B cell (primary cell): ENCODE results near the gene UNC79. TPM values are rescaled to one million over a fixed set of nuclear protein-coding genes. Genes with fewer than 3 reads are reported as not detected.
"Not testable (repeated sequence)": the region's sequence is repeated elsewhere in the genome, so short reads cannot be mapped to it uniquely, and the experiment has no call there.

Source experiments
- ATAC-seq: fragments of 200-7000 bp; cut with Tn5 transposase; one replicate; pipeline ENCODE4 v1.10.0; 2021; ENCODE audit warnings: low read depth, mild to moderate bottlenecking, moderate number of reproducible peaks, moderate library complexity
- CTCF ChIA-PET: fragments of 350-600 bp; sonication (Branson Sonifier 250); formaldehyde crosslinking; loops from one replicate; lab custom pipeline; 2021; ENCODE audit warnings: antibody characterized with exemption, inconsistent platforms; lab: Charles Lee
- POLR2A ChIA-PET: fragments of 350-600 bp; sonication (Branson Sonifier 250); formaldehyde crosslinking; loops from one replicate; lab custom pipeline; 2021; ENCODE audit warnings: antibody characterized with exemption; lab: Charles Lee
- DNase-seq: peaks from one replicate; pipeline ENCODE4 v3.0.0; 2013
- H2AFZ ChIP-seq: 2 replicates; pipeline ENCODE4 v1.6.1; 2012; ENCODE audit warnings: mild to moderate bottlenecking, low read depth, low read length; ENCODE audit not compliant: insufficient read depth, poor library complexity, severe bottlenecking
- H3K27ac ChIP-seq, 2 donors: 1 replicate in 1 of 2; 2 replicates in 1 of 2; pipeline ENCODE4 v1.5.1; 2012 to 2013; ENCODE audit warnings: low read length in 2 of 2, mild to moderate bottlenecking in 2 of 2, moderate library complexity in 1 of 2
- H3K27me3 ChIP-seq, 4 experiments: fragments of 200-600 bp in 1 of 4; sonication (generic) in 1 of 4; replicated peaks in 1 of 4; 1 replicate in 2 of 4; 2 replicates in 2 of 4; pipeline versions ENCODE4 v1.6.1 to v1.7.0; 2013 to 2016; ENCODE audit warnings: low read length in 3 of 4, mild to moderate bottlenecking in 2 of 4, mixed read lengths in 1 of 4, moderate library complexity in 1 of 4; ENCODE audit not compliant: insufficient read depth in 4 of 4, control insufficient read depth in 3 of 4; ENCODE audit errors: control extremely low read depth in 1 of 4
- H3K36me3 ChIP-seq, 2 experiments: replicated peaks in 1 of 2; 1 replicate in 1 of 2; 2 replicates in 1 of 2; pipeline versions ENCODE4 v1.6.1 to v1.7.1; 2013; ENCODE audit warnings: low read length in 1 of 2; ENCODE audit not compliant: insufficient read depth in 2 of 2, control insufficient read depth in 1 of 2; ENCODE audit errors: control extremely low read depth in 1 of 2, extremely low read depth in 1 of 2
- H3K4me1 ChIP-seq, 2 donors: fragments of 200-600 bp in 1 of 2; sonication (generic) in 1 of 2; 1 replicate in 1 of 2; 2 replicates in 1 of 2; pipeline versions ENCODE4 v1.5.1 to v1.6.1; 2013 to 2017; ENCODE audit warnings: low read length in 2 of 2; ENCODE audit not compliant: control insufficient read depth in 2 of 2, insufficient read depth in 2 of 2
- H3K4me2 ChIP-seq: replicated peaks from 2 replicates; pipeline ENCODE3; 2012; ENCODE audit warnings: mild to moderate bottlenecking, low read depth, low read length; ENCODE audit not compliant: poor library complexity, severe bottlenecking
- H3K4me3 ChIP-seq, 5 experiments: fragments of 200-600 bp in 1 of 5; sonication (generic) in 1 of 5; 1 replicate in 3 of 5; 2 replicates in 2 of 5; pipeline versions ENCODE4 v1.5.1 to v1.7.0; 2011 to 2016; ENCODE audit warnings: low read length in 4 of 5, mild to moderate bottlenecking in 4 of 5, low read depth in 2 of 5, control low read depth in 1 of 5, moderate library complexity in 1 of 5; ENCODE audit not compliant: insufficient read depth in 1 of 5; ENCODE audit errors: control extremely low read depth in 1 of 5, extremely low read depth in 1 of 5
- H3K79me2 ChIP-seq: fragments of 200-600 bp; sonication (generic); one replicate; pipeline ENCODE4 v1.6.0; 2016; ENCODE audit warnings: low read length; ENCODE audit not compliant: control insufficient read depth, insufficient read depth
- H3K9ac ChIP-seq: fragments of 200-600 bp; sonication (generic); 2 replicates; pipeline ENCODE4 v1.6.1; 2017; ENCODE audit warnings: mild to moderate bottlenecking, low read length, moderate library complexity
- H3K9me3 ChIP-seq, 3 donors: one replicate each; pipeline versions ENCODE4 v1.6.1 to v1.7.1; 2013; ENCODE audit warnings: low read length in 2 of 3; ENCODE audit not compliant: control insufficient read depth in 2 of 3, insufficient read depth in 1 of 3; ENCODE audit errors: control extremely low read depth in 1 of 3
- H4K20me1 ChIP-seq: 2 replicates; pipeline ENCODE4 v1.6.0; 2012; ENCODE audit warnings: mild to moderate bottlenecking, low read length; ENCODE audit not compliant: insufficient read depth, control insufficient read depth, poor library complexity, severe bottlenecking
- H3K27ac Mint-ChIP-seq: one replicate; pipeline ENCODE4 v1.8.0; 2021; ENCODE audit warnings: mixed read lengths
- H3K27me3 Mint-ChIP-seq: one replicate; pipeline ENCODE4 v1.8.0; 2021; ENCODE audit warnings: mixed read lengths
- H3K4me1 Mint-ChIP-seq: one replicate; pipeline ENCODE4 v1.8.0; 2021; ENCODE audit warnings: mixed read lengths
- H3K4me3 Mint-ChIP-seq: one replicate; pipeline ENCODE4 v1.8.0; 2021; ENCODE audit warnings: mixed read lengths
- H3K9me3 Mint-ChIP-seq: one replicate; pipeline ENCODE4 v1.8.0; 2022; ENCODE audit warnings: mixed read lengths; ENCODE audit not compliant: insufficient read depth
- EZH2 ChIP-seq: IDR thresholded peaks from 2 replicates; pipeline ENCODE4 v1.6.1; 2012; ENCODE audit warnings: borderline replicate concordance, low read depth, mild to moderate bottlenecking, moderate library complexity, low read length; ENCODE audit not compliant: insufficient read depth, poor library complexity, severe bottlenecking
- WGBS: methylation state at CpG from one replicate; pipeline ENCODE4 v1.1.5; 2013; ENCODE audit warnings: missing lambda C conversion rate; ENCODE audit not compliant: insufficient coverage; 5-methylcytosine and 5-hydroxymethylcytosine counted together
- intact Hi-C: fragments of 100-400 bp; cut with micrococcal nuclease; formaldehyde crosslinking; loops from one replicate; pipeline ENCODE4 v1.10.0; 2022
- polyA plus RNA-seq: library from polyadenylated mRNA; depleted of rRNA; stranded (reverse); fragments of >200 nt; gene quantifications from 2 replicates; pipeline ENCODE4 v1.2.3, GENCODE V29; 2012
- total RNA-seq, 2 donors: library from RNA; stranded (reverse); fragments of 120-200 nt in 1 of 2; gene quantifications; 1 replicate in 1 of 2; 2 replicates in 1 of 2; pipeline versions ENCODE4 v1.2.3 to v1.2.4, GENCODE V29; 2013 to 2022
- TF ChIP-seq, protein P1 (sequence below): fragments of 200-600 bp; IDR thresholded peaks from one replicate; pipeline ENCODE4 v1.8.0; 2022; ENCODE audit warnings: antibody characterized with exemption, mild to moderate bottlenecking

UNC79 gene
- total and polyA plus RNA-seq, 2 donors (not counting 1 experiment from before 2014, with no cell fraction given) = 0.04 to 0.15 TPM

DNA sequence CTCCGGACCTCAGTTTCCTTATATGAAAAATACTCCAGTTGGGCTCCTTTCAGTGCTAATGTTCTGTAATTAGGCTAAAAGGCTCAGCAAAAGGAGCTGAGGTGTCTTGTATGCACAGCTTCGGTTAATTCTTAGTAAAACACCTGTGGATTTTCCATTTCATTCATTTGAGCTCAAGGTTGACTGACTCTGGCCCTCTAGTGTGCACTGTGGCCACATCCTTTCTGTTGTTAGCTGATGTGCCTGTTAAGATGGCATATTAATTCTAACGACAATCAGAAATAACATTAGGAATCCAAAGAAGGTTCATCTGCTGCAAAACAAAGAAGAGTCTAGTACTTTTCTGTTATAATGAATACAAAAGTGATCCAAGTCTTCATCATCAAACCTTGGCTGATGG is 45.6 kb downstream of the UNC79 start:
- H3K9ac ChIP-seq = no peak overlapping the region
- no peaks in the 10 kb centered on the region for H4K20me1 ChIP-seq
- intact Hi-C loops = no loop called here
- Mint-ChIP-seq H3K4me1 (no peaks in the 10 kb centered on the region), H3K27me3 (peaks cover 17% of the 10 kb centered on the region), H3K27ac (no peak overlapping the region), H3K4me3 (no peak overlapping the region), H3K9me3 (no peaks in the 10 kb centered on the region)
- no peaks in the 10 kb centered on the region for H3K9me3 ChIP-seq
- TF ChIP-seq, protein P1, sequence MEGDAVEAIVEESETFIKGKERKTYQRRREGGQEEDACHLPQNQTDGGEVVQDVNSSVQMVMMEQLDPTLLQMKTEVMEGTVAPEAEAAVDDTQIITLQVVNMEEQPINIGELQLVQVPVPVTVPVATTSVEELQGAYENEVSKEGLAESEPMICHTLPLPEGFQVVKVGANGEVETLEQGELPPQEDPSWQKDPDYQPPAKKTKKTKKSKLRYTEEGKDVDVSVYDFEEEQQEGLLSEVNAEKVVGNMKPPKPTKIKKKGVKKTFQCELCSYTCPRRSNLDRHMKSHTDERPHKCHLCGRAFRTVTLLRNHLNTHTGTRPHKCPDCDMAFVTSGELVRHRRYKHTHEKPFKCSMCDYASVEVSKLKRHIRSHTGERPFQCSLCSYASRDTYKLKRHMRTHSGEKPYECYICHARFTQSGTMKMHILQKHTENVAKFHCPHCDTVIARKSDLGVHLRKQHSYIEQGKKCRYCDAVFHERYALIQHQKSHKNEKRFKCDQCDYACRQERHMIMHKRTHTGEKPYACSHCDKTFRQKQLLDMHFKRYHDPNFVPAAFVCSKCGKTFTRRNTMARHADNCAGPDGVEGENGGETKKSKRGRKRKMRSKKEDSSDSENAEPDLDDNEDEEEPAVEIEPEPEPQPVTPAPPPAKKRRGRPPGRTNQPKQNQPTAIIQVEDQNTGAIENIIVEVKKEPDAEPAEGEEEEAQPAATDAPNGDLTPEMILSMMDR = no peak
- no peak for TF ChIP-seq EZH2
- no peak overlapping the region for H3K4me3 ChIP-seq
- no peaks in the 10 kb centered on the region for H3K36me3 ChIP-seq
- DNase-seq = no peak
- no peak overlapping the region for H3K4me2 ChIP-seq
- H3K27ac ChIP-seq = no peak overlapping the region
- ATAC-seq = no peak
- POLR2A ChIA-PET = no interaction called here
- no peak overlapping the region for H2AFZ ChIP-seq
- 100% methylated on average over 1 of the region's 3 CpGs for WGBS
- CTCF ChIA-PET = no interaction called here
- no peaks in the 10 kb centered on the region for H3K79me2 ChIP-seq
- H3K27me3 ChIP-seq = peaks cover 0 to 2% (median 0%) of the 10 kb centered on the region in 4 experiments
- no peaks in the 10 kb centered on the region for H3K4me1 ChIP-seq

DNA sequence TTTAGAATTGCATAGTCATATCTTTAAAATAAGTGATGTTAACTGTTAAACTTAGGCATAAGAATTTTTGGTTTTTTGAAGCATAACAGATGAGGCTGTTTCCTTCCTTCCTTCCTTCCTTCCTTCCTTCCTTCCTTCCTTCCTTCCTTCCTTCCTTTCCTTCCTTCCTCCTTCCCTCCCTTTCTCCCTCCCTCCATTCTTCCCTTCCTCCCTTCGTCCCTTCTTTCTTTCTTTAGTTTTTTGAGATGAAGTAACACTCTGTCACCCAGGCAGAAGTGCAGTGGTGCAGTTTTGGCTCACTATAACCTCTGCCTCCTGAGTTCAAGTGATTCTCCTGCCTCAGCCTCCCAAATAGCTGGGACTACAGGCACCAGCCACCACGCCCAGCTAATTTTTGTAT is 48.3 kb downstream of the UNC79 start:
- H3K4me1 Mint-ChIP-seq, H3K9me3 ChIP-seq, intact Hi-C loops, ATAC-seq, CTCF ChIA-PET, H4K20me1 ChIP-seq, DNase-seq, H3K36me3 ChIP-seq, H3K9me3 Mint-ChIP-seq, H3K9ac ChIP-seq, H3K27ac ChIP-seq, H3K4me3 Mint-ChIP-seq, H3K79me2 ChIP-seq, H3K27me3 ChIP-seq, H3K27ac Mint-ChIP-seq, H2AFZ ChIP-seq, H3K4me1 ChIP-seq, POLR2A ChIA-PET, H3K4me3 ChIP-seq, H3K4me2 ChIP-seq: not testable (repeated sequence)
- WGBS = no CpG with 5 or more reads among the region's 2 CpGs
- H3K27me3 Mint-ChIP-seq = peaks cover 18% of the 10 kb centered on the region
